ENCODE measurements around the gene COL20A1. TPM values are rescaled to one million over a fixed set of nuclear protein-coding genes. Genes with fewer than 3 reads are reported as not detected.

Gene COL20A1
- total RNA-seq, 1 donor from 2014 or later, result not detected

- no peak for TF ChIP-seq CTCF (IDR thresholded peaks at IDR 0.05; ENCODE audit: borderline replicate concordance)
- Histone ChIP-seq H3K4me1 (peaks cover 14% of the 10 kb centered on the region), H3K36me3 (no peaks in the 10 kb centered on the region), H3K9me3 (replicated peaks) (no peaks in the 10 kb centered on the region), H3K27me3 (ENCODE audit: low read depth) (peaks cover 31% of the 10 kb centered on the region), H3K27ac (replicated peaks) (no peak overlapping the region), H3K4me3 (no peak overlapping the region)
- no peak for DNase-seq
- intact Hi-C loops (cut with micrococcal nuclease), result no loop called here
Observed at GRCh38 chr20:63313349-63314014, 20.5 kb downstream of the COL20A1 start.

- intact Hi-C loops (cut with micrococcal nuclease), result no loop called here
Observed at GRCh38 chr20:63314015-63314471, 21.1 kb downstream of the COL20A1 start.

GRCh38 chr20:63314566-63315239 is 21.7 kb downstream of the COL20A1 start:
- Histone ChIP-seq H3K9me3 (replicated peaks) (no peaks in the 10 kb centered on the region), H3K27ac (replicated peaks) (no peak overlapping the region), H3K4me3 (no peak overlapping the region), H3K36me3 (no peaks in the 10 kb centered on the region), H3K4me1 (peaks cover 8% of the 10 kb centered on the region), H3K27me3 (ENCODE audit: low read depth) (peaks cover 30% of the 10 kb centered on the region)
- TF ChIP-seq CTCF (IDR thresholded peaks at IDR 0.05; ENCODE audit: borderline replicate concordance), result no peak
- intact Hi-C loops (cut with micrococcal nuclease), result no loop called here
- DNase-seq, result no peak

More at GRCh38 chr20:63314015-63314471, 21.1 kb downstream of the COL20A1 start:
- no peak for TF ChIP-seq CTCF (IDR thresholded peaks at IDR 0.05; ENCODE audit: borderline replicate concordance)
- no peaks in the 10 kb centered on the region for H3K9me3 ChIP-seq (replicated peaks)
- peaks cover 14% of the 10 kb centered on the region for H3K4me1 ChIP-seq
- no peak overlapping the region for H3K4me3 ChIP-seq
- H3K27ac ChIP-seq (replicated peaks), result no peak overlapping the region
- H3K36me3 ChIP-seq, result no peaks in the 10 kb centered on the region
- no peak for DNase-seq
- peaks cover 30% of the 10 kb centered on the region for H3K27me3 ChIP-seq (ENCODE audit: low read depth)

GRCh38 chr20:63315240-63315689 is 22.3 kb downstream of the COL20A1 start:
- H3K9me3 ChIP-seq (replicated peaks), result no peaks in the 10 kb centered on the region
- H3K36me3 ChIP-seq, result no peaks in the 10 kb centered on the region
- peaks cover 7% of the 10 kb centered on the region for H3K4me1 ChIP-seq
- H3K27me3 ChIP-seq (ENCODE audit: low read depth), result peaks cover 30% of the 10 kb centered on the region
- no peak overlapping the region for H3K4me3 ChIP-seq
- no peak for DNase-seq
- H3K27ac ChIP-seq (replicated peaks), result no peak overlapping the region
- no peak for TF ChIP-seq CTCF (IDR thresholded peaks at IDR 0.05; ENCODE audit: borderline replicate concordance)
- intact Hi-C loops (cut with micrococcal nuclease), result no loop called here

GRCh38 chr20:63315731-63316491 is 22.9 kb downstream of the COL20A1 start:
- H3K4me1 ChIP-seq, result peaks cover 11% of the 10 kb centered on the region
- no peak for TF ChIP-seq CTCF (IDR thresholded peaks at IDR 0.05; ENCODE audit: borderline replicate concordance)
- no peak overlapping the region for H3K27ac ChIP-seq (replicated peaks)
- H3K27me3 ChIP-seq (ENCODE audit: low read depth), result peaks cover 34% of the 10 kb centered on the region
- intact Hi-C loops (cut with micrococcal nuclease), result no loop called here
- H3K4me3 ChIP-seq, result no peak overlapping the region
- no peaks in the 10 kb centered on the region for H3K9me3 ChIP-seq (replicated peaks)
- no peaks in the 10 kb centered on the region for H3K36me3 ChIP-seq
- DNase-seq, result no peak
